Stimulated activated naive CD4-positive, alpha-beta T cell (primary cell): ENCODE results near the gene DYRK3.
"Not testable (repeated sequence)": the region's sequence is repeated elsewhere in the genome, so short reads cannot be mapped to it uniquely, and the experiment has no call there.

Experiments used
- DNase-seq, 6 experiments: peaks; one replicate each; lab custom pipeline; 2025; lab: John Stamatoyannopoulos, UW

The DYRK3 gene

GRCh38 chr1:206635080-206635977 lies at the start of gene DYRK3:
Gene DYRK3 (plus strand): TSS chr1:206635536. CDS start chr1:206635704, 168 bp downstream.
- DNase-seq = peak; percentile 69 to 87 (median 76)

- no peak for DNase-seq
These were observed 48.6 kb upstream of the DYRK3 start for GRCh38 chr1:206586501-206587445.

GRCh38 chr1:206587904-206588303 lies 47.4 kb upstream of the DYRK3 start:
- DNase-seq = no peak

GRCh38 chr1:206588492-206588891 lies 46.8 kb upstream of the DYRK3 start:
- DNase-seq = no peak

- no peak for DNase-seq
These were observed 46.1 kb upstream of the DYRK3 start for GRCh38 chr1:206589206-206589605.

GRCh38 chr1:206590025-206590758 lies 45.1 kb upstream of the DYRK3 start:
- no peak for DNase-seq

GRCh38 chr1:206591226-206591625 lies 44.1 kb upstream of the DYRK3 start:
- no peak for DNase-seq

GRCh38 chr1:206591696-206592095 lies 43.6 kb upstream of the DYRK3 start:
- no peak for DNase-seq

GRCh38 chr1:206593351-206593925 lies 41.9 kb upstream of the DYRK3 start:
- no peak for DNase-seq

- DNase-seq = no peak
These were observed 39.6 kb upstream of the DYRK3 start for GRCh38 chr1:206595581-206596318.

GRCh38 chr1:206596319-206596666 lies 39.0 kb upstream of the DYRK3 start:
- no peak for DNase-seq

- no peak for DNase-seq
These were observed 34.8 kb upstream of the DYRK3 start for GRCh38 chr1:206600527-206600926.

GRCh38 chr1:206604861-206605260 lies 30.5 kb upstream of the DYRK3 start:
- no peak for DNase-seq

GRCh38 chr1:206606867-206607266 lies 28.5 kb upstream of the DYRK3 start:
- DNase-seq = no peak

GRCh38 chr1:206608108-206608698 lies 27.1 kb upstream of the DYRK3 start:
- DNase-seq = peak; percentile 33 to 60 (median 49)

- no peak for DNase-seq
These were observed 25.9 kb upstream of the DYRK3 start for GRCh38 chr1:206609229-206609991.

GRCh38 chr1:206612129-206612876 lies 23.0 kb upstream of the DYRK3 start, which contains the start of gene EIF2D:
Gene EIF2D (minus strand): TSS chr1:206612465. CDS start chr1:206612342, 123 bp downstream.
- DNase-seq = peak; percentile 89 to 94 (median 91)

GRCh38 chr1:206626396-206626795 lies 8.9 kb upstream of the DYRK3 start:
- DNase-seq = not testable (repeated sequence)

- DNase-seq = no peak
These were observed 6.4 kb upstream of the DYRK3 start for GRCh38 chr1:206628916-206629315.
